Forelimb muscle (tissue), 1 donor: ENCODE results near the gene MTMR10. TPM values are rescaled to one million over a fixed set of nuclear protein-coding genes. Genes with fewer than 3 reads are reported as not detected.

Experiments used
- DNase-seq: peaks from one replicate; pipeline ENCODE4 v3.0.0-alpha.2; 2013; ENCODE audit warnings: low read depth
- polyA plus RNA-seq: library from polyadenylated mRNA; unstranded; fragments of 120-200 nt; gene quantifications from one replicate; pipeline ENCODE4 v1.2.1, GENCODE V29; 2013; ENCODE audit not compliant: insufficient read length

MTMR10 gene
- polyA plus RNA-seq, 1 donor = 18.9 TPM

- no peak for DNase-seq
Measured at GRCh38 chr15:31012455-31012854, 21.0 kb upstream of the MTMR10 start.

GRCh38 chr15:31010036-31010435 lies 18.6 kb upstream of the MTMR10 start:
- no peak for DNase-seq

GRCh38 chr15:31005660-31006059 lies 14.2 kb upstream of the MTMR10 start:
- no peak for DNase-seq

- no peak for DNase-seq
Measured at GRCh38 chr15:31004220-31004733, 12.8 kb upstream of the MTMR10 start.

GRCh38 chr15:31001702-31002101 lies 10.3 kb upstream of the MTMR10 start:
- DNase-seq = no peak

- DNase-seq = no peak
Measured at GRCh38 chr15:30999729-31000128, 8.3 kb upstream of the MTMR10 start.

- DNase-seq = no peak
Measured at GRCh38 chr15:30997270-30997669, 5.8 kb upstream of the MTMR10 start.

GRCh38 chr15:30992249-30992864 lies 929 bp upstream of the MTMR10 start:
- DNase-seq = no peak

- DNase-seq = no peak
Measured at GRCh38 chr15:30990446-30991254, 778 bp downstream of the MTMR10 start.

GRCh38 chr15:30990036-30990435 lies 1.4 kb downstream of the MTMR10 start:
- no peak for DNase-seq

- DNase-seq = no peak
Measured at GRCh38 chr15:30985081-30985531, 6.3 kb downstream of the MTMR10 start.

- DNase-seq = no peak
Measured at GRCh38 chr15:30984542-30984941, 6.9 kb downstream of the MTMR10 start.

GRCh38 chr15:30984118-30984517 lies 7.3 kb downstream of the MTMR10 start:
- DNase-seq = no peak

GRCh38 chr15:30979457-30979856 lies 12.0 kb downstream of the MTMR10 start:
- no peak for DNase-seq

- no peak for DNase-seq
Measured at GRCh38 chr15:30978328-30978727, 13.1 kb downstream of the MTMR10 start.

- DNase-seq = no peak
Measured at GRCh38 chr15:30974112-30974511, 17.3 kb downstream of the MTMR10 start.

GRCh38 chr15:30973379-30973778 lies 18.0 kb downstream of the MTMR10 start:
- DNase-seq = no peak

- DNase-seq = no peak
Measured at GRCh38 chr15:30969724-30970123, 21.7 kb downstream of the MTMR10 start.

GRCh38 chr15:30963681-30964080 lies 27.7 kb downstream of the MTMR10 start:
- DNase-seq = no peak

- no peak for DNase-seq
Measured at GRCh38 chr15:30962659-30963058, 28.8 kb downstream of the MTMR10 start.

GRCh38 chr15:30962079-30962478 lies 29.3 kb downstream of the MTMR10 start:
- DNase-seq = no peak

- DNase-seq = no peak
Measured at GRCh38 chr15:30958219-30958618, 33.2 kb downstream of the MTMR10 start.
